Transverse colon (tissue), 3 donors: Measurements from ENCODE around the gene NPM1.

ENCODE experiments used
- CTCF ChIP-seq, 5 experiments: fragments of 200-600 bp in 3 of 5; fragments of 450-650 bp in 2 of 5; sonication (generic) in 3 of 5; IDR thresholded peaks; 1 replicate in 2 of 5; 2 replicates in 3 of 5; pipeline ENCODE4 v1.5.1; 2016 to 2017; ENCODE audit warnings: antibody characterized with exemption in 5 of 5, inconsistent platforms in 3 of 5, mild to moderate bottlenecking in 2 of 5, moderate library complexity in 1 of 5
- EP300 ChIP-seq: sonication (generic); formaldehyde crosslinking; IDR thresholded peaks from one replicate; pipeline ENCODE4 v1.6.1; 2017; ENCODE audit warnings: antibody characterized with exemption, low read depth

DNA sequence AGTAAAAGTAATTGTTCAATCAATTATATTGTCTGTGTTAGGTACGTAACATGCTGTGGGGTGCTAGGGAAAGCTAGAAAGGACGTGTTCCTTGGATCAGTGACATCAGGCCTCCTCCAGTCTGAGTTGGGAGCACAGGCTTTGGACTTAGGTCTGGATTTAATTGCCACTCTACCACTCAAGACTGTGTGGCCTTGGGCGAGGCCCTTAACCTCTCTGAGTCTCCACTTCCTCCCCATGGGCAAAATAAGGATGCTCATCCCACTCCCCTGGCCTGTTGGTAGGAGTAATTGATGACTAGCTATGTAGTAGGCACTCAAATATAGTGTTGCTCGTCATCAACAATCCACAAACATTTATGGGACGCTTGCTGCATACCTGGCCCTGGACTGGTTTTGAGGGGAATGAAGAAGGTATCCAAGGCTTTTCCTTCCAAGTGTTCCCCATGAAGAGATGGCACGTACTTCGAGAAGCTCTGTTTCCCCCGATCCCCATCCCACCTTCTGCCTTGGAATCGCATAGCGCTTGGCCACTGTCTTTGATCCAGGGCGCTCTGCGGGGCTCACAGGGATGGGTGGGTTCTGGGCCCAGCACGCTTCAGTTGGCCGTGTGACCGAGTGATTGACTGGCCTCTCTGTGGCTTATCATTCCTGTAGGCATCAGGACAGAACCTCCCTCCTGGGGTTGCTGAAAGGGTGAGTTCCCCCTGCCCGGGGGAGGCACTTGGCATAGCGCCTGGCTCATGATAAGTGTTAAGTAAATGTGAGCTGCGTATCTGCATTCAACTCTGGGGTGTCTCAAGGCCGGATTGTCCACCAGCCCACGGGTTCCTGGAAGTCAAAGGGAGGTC lies 39.9 kb downstream of the NPM1 start:
- TF ChIP-seq CTCF (IDR thresholded peaks at IDR 0.05) (no peak), EP300 (no peak)
